GM23338 (cell line): ENCODE data around the gene GLCCI1. TPM values are rescaled to one million over a fixed set of nuclear protein-coding genes. Genes with fewer than 3 reads are reported as not detected.

Experiments used
- ATAC-seq: fragments of 200-7000 bp; cut with Tn5 transposase; 3 replicates; pipeline ENCODE4 v1.9.1; 2020
- DNase-seq: peaks from one replicate; pipeline ENCODE4 v3.0.0-alpha.2; 2015; ENCODE audit warnings: low spot score
- H2AFZ ChIP-seq: fragments of 200-600 bp; sonication (generic); 2 replicates; pipeline ENCODE4 v1.8.0; 2016; ENCODE audit warnings: antibody characterized with exemption, mild to moderate bottlenecking, moderate library complexity
- H3F3A ChIP-seq: fragments of 200-600 bp; sonication (generic); replicated peaks from 2 replicates; pipeline ENCODE4 v1.8.0; 2017; ENCODE audit warnings: antibody characterized with exemption, mixed run types, low read depth
- H3K27ac ChIP-seq: fragments of 200-600 bp; sonication (generic); 2 replicates; pipeline ENCODE4 v1.6.1; 2016; ENCODE audit warnings: low read depth
- H3K27me3 ChIP-seq: fragments of 200-600 bp; sonication (generic); 2 replicates; pipeline ENCODE4 v1.8.0; 2016; ENCODE audit warnings: mild to moderate bottlenecking, mixed run types, moderate library complexity; ENCODE audit not compliant: insufficient read depth
- H3K36me3 ChIP-seq: fragments of 200-600 bp; sonication (generic); 2 replicates; pipeline ENCODE4 v1.8.0; 2016; ENCODE audit warnings: mild to moderate bottlenecking; ENCODE audit not compliant: insufficient read depth
- H3K4me1 ChIP-seq: fragments of 200-600 bp; sonication (generic); 2 replicates; pipeline ENCODE4 v1.8.0; 2016; ENCODE audit warnings: mild to moderate bottlenecking, moderate library complexity; ENCODE audit not compliant: insufficient read depth
- H3K4me2 ChIP-seq: fragments of 200-600 bp; sonication (generic); 2 replicates; pipeline ENCODE4 v1.7.1; 2017; ENCODE audit warnings: mixed run types
- H3K4me3 ChIP-seq: fragments of 200-600 bp; sonication (generic); 2 replicates; pipeline ENCODE4 v1.6.1; 2016; ENCODE audit warnings: mixed run types
- H3K79me2 ChIP-seq: fragments of 200-600 bp; sonication (generic); replicated peaks from 2 replicates; pipeline ENCODE4 v1.8.0; 2017; ENCODE audit warnings: mild to moderate bottlenecking; ENCODE audit not compliant: insufficient read depth
- H3K9me2 ChIP-seq: fragments of 200-600 bp; sonication (generic); 2 replicates; pipeline ENCODE4 v1.8.0; 2017; ENCODE audit not compliant: insufficient read depth
- H4K20me1 ChIP-seq: fragments of 200-600 bp; sonication (generic); replicated peaks from 2 replicates; pipeline ENCODE4 v1.8.0; 2017; ENCODE audit warnings: mild to moderate bottlenecking; ENCODE audit not compliant: insufficient read depth
- H3K27ac Mint-ChIP-seq: 2 replicates; pipeline ENCODE4 v1.8.0; 2020; ENCODE audit warnings: inconsistent platforms, mild to moderate bottlenecking, moderate library complexity, mixed read lengths
- H3K27me3 Mint-ChIP-seq: 3 replicates; pipeline ENCODE4 v1.8.0; 2022; ENCODE audit warnings: low read depth, mild to moderate bottlenecking, moderate library complexity, mixed read lengths, inconsistent platforms; ENCODE audit not compliant: insufficient read depth, poor library complexity
- H3K36me3 Mint-ChIP-seq: 3 replicates; pipeline ENCODE4 v1.8.0; 2021; ENCODE audit warnings: low read depth, mild to moderate bottlenecking, inconsistent platforms, moderate library complexity, mixed read lengths
- H3K4me1 Mint-ChIP-seq: 3 replicates; pipeline ENCODE4 v1.8.0; 2020; ENCODE audit warnings: mild to moderate bottlenecking, inconsistent platforms, mixed read lengths
- H3K4me3 Mint-ChIP-seq: 3 replicates; pipeline ENCODE4 v1.8.0; 2021; ENCODE audit warnings: moderate library complexity, mild to moderate bottlenecking, inconsistent platforms, mixed read lengths
- H3K9me3 Mint-ChIP-seq: 3 replicates; pipeline ENCODE4 v1.8.0; 2020; ENCODE audit warnings: moderate library complexity, mild to moderate bottlenecking, inconsistent platforms, mixed read lengths
- CREB1 ChIP-seq: fragments of 250-450 bp; sonication (Bioruptor Pico); IDR thresholded peaks from 2 replicates; pipeline ENCODE4 v1.5.0; 2020; ENCODE audit warnings: low read depth, mild to moderate bottlenecking, moderate library complexity
- CTCF ChIP-seq, 2 experiments: fragments of 200-600 bp in 1 of 2; sonication (generic) in 1 of 2; conservative IDR thresholded peaks; 2 replicates each; pipeline versions ENCODE4 v1.5.1 to v1.6.1; 2016 to 2017; ENCODE audit warnings: antibody characterized with exemption in 2 of 2, low read depth in 2 of 2, mild to moderate bottlenecking in 2 of 2, moderate library complexity in 1 of 2
- ETS1 ChIP-seq: IDR thresholded peaks from 2 replicates; pipeline ENCODE4 v1.6.1; 2016; ENCODE audit warnings: antibody characterized with exemption
- EZH2 ChIP-seq: fragments of 200-600 bp; sonication (generic); IDR thresholded peaks from one replicate; pipeline ENCODE4 v1.8.0; 2017; ENCODE audit warnings: antibody characterized with exemption, mild to moderate bottlenecking, low read depth; ENCODE audit not compliant: unreplicated experiment
- EZH2phosphoT487 ChIP-seq: fragments of 200-600 bp; sonication (generic); IDR thresholded peaks from one replicate; pipeline ENCODE4 v1.8.1; 2018; ENCODE audit warnings: antibody characterized with exemption; ENCODE audit not compliant: unreplicated experiment
- JUNB ChIP-seq: IDR thresholded peaks from one replicate; pipeline ENCODE4 v1.6.1; 2016; ENCODE audit warnings: antibody characterized with exemption; ENCODE audit not compliant: unreplicated experiment
- NANOG ChIP-seq: IDR thresholded peaks from 2 replicates; pipeline ENCODE4 v1.6.1; 2016; ENCODE audit warnings: antibody characterized with exemption, borderline replicate concordance
- POLR2AphosphoS5 ChIP-seq: IDR thresholded peaks from 2 replicates; pipeline ENCODE4 v1.6.1; 2016; ENCODE audit warnings: antibody characterized with exemption, low read depth
- REST ChIP-seq: IDR thresholded peaks from one replicate; pipeline ENCODE4 v1.6.1; 2018; ENCODE audit warnings: antibody characterized with exemption; ENCODE audit not compliant: unreplicated experiment
- STAT1 ChIP-seq: IDR thresholded peaks from one replicate; pipeline ENCODE4 v1.6.1; 2016; ENCODE audit warnings: antibody characterized with exemption; ENCODE audit not compliant: unreplicated experiment
- ZNF114 ChIP-seq: fragments of 250-450 bp; sonication (Bioruptor Pico); IDR thresholded peaks from 2 replicates; pipeline ENCODE4 v1.5.0; 2020; ENCODE audit warnings: mild to moderate bottlenecking, moderate library complexity
- ZNF331 ChIP-seq: fragments of 250-450 bp; sonication (Bioruptor Pico); IDR thresholded peaks from 2 replicates; pipeline ENCODE4 v1.5.0; 2020; ENCODE audit warnings: low read depth, mild to moderate bottlenecking, moderate library complexity
- polyA plus RNA-seq: library from polyadenylated mRNA; unstranded; fragments of >200 nt; fragmentation: Nextera tagmentation; extraction: Ambion mirVana; gene quantifications from 2 replicates; pipeline ENCODE4 v1.2.1, GENCODE V29; 2016
- total RNA-seq: library from RNA; depleted of rRNA; stranded (reverse); fragments of >200 nt; shearing (Covaris generic); gene quantifications from 2 replicates; pipeline ENCODE4 v1.2.3, GENCODE V29; 2014
- TF ChIP-seq, protein P1 (sequence below): fragments of 250-450 bp; sonication (Bioruptor Pico); IDR thresholded peaks from 2 replicates; pipeline ENCODE4 v1.5.0; 2020; ENCODE audit warnings: mild to moderate bottlenecking, moderate library complexity

The GLCCI1 gene
- total and polyA plus RNA-seq, 2 experiments from 2014 or later, result 15.0 to 15.7 TPM

- H3K27me3 Mint-ChIP-seq, result peaks cover 7% of the 10 kb centered on the region
- no peak for TF ChIP-seq ZNF114
- TF ChIP-seq EZH2phosphoT487, result no peak
- no peak for TF ChIP-seq NANOG
- no peak for TF ChIP-seq ZNF331 (CRISPR knock-in tag)
- no peak for TF ChIP-seq POLR2AphosphoS5
- TF ChIP-seq STAT1, result no peak
- no peak for TF ChIP-seq ETS1
- TF ChIP-seq REST, result no peak
- TF ChIP-seq EZH2, result no peak
- no peak for TF ChIP-seq CTCF (conservative IDR thresholded peaks at IDR 0.05; ENCODE audit: low read depth in 2 of 2)
- no peak for TF ChIP-seq JUNB
- TF ChIP-seq, protein P1, sequence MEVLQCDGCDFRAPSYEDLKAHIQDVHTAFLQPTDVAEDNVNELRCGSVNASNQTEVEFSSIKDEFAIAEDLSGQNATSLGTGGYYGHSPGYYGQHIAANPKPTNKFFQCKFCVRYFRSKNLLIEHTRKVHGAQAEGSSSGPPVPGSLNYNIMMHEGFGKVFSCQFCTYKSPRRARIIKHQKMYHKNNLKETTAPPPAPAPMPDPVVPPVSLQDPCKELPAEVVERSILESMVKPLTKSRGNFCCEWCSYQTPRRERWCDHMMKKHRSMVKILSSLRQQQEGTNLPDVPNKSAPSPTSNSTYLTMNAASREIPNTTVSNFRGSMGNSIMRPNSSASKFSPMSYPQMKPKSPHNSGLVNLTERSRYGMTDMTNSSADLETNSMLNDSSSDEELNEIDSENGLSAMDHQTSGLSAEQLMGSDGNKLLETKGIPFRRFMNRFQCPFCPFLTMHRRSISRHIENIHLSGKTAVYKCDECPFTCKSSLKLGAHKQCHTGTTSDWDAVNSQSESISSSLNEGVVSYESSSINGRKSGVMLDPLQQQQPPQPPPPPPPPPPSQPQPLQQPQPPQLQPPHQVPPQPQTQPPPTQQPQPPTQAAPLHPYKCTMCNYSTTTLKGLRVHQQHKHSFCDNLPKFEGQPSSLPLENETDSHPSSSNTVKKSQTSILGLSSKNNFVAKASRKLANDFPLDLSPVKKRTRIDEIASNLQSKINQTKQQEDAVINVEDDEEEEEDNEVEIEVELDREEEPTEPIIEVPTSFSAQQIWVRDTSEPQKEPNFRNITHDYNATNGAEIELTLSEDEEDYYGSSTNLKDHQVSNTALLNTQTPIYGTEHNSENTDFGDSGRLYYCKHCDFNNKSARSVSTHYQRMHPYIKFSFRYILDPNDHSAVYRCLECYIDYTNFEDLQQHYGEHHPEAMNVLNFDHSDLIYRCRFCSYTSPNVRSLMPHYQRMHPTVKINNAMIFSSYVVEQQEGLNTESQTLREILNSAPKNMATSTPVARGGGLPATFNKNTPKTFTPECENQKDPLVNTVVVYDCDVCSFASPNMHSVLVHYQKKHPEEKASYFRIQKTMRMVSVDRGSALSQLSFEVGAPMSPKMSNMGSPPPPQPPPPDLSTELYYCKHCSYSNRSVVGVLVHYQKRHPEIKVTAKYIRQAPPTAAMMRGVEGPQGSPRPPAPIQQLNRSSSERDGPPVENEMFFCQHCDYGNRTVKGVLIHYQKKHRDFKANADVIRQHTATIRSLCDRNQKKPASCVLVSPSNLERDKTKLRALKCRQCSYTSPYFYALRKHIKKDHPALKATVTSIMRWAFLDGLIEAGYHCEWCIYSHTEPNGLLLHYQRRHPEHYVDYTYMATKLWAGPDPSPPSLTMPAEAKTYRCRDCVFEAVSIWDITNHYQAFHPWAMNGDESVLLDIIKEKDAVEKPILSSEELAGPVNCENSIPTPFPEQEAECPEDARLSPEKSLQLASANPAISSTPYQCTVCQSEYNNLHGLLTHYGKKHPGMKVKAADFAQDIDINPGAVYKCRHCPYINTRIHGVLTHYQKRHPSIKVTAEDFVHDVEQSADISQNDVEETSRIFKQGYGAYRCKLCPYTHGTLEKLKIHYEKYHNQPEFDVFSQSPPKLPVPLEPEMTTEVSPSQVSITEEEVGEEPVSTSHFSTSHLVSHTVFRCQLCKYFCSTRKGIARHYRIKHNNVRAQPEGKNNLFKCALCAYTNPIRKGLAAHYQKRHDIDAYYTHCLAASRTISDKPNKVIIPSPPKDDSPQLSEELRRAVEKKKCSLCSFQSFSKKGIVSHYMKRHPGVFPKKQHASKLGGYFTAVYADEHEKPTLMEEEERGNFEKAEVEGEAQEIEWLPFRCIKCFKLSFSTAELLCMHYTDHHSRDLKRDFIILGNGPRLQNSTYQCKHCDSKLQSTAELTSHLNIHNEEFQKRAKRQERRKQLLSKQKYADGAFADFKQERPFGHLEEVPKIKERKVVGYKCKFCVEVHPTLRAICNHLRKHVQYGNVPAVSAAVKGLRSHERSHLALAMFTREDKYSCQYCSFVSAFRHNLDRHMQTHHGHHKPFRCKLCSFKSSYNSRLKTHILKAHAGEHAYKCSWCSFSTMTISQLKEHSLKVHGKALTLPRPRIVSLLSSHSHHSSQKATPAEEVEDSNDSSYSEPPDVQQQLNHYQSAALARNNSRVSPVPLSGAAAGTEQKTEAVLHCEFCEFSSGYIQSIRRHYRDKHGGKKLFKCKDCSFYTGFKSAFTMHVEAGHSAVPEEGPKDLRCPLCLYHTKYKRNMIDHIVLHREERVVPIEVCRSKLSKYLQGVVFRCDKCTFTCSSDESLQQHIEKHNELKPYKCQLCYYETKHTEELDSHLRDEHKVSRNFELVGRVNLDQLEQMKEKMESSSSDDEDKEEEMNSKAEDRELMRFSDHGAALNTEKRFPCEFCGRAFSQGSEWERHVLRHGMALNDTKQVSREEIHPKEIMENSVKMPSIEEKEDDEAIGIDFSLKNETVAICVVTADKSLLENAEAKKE (CRISPR knock-in tag), result no peak
- TF ChIP-seq CREB1 (CRISPR knock-in tag), result no peak
Observed at GRCh38 chr7:8128449-8129317, 160.1 kb downstream of the GLCCI1 start.

More at GRCh38 chr7:8128449-8129317, 160.1 kb downstream of the GLCCI1 start:
- ATAC-seq (no peak), DNase-seq (no peak)
- Histone ChIP-seq H3F3A (no peaks in the 10 kb centered on the region), H3K4me2 (no peak overlapping the region), H3K4me1 (peaks cover 8% of the 10 kb centered on the region; the same call in 1 of the 2 replicates), H3K27ac (no peak overlapping the region), H3K79me2 (no peaks in the 10 kb centered on the region), H4K20me1 (no peaks in the 10 kb centered on the region), H3K4me3 (no peak overlapping the region), H3K9me2 (peaks cover 17% of the 10 kb centered on the region; the same call in 1 of the 2 replicates), H3K27me3 (no peaks in the 10 kb centered on the region), H3K36me3 (no peaks in the 10 kb centered on the region), H2AFZ (no peak overlapping the region)
- Mint-ChIP-seq H3K9me3 (no peaks in the 10 kb centered on the region), H3K27ac (no peak overlapping the region; the same call in 1 of the 2 replicates), H3K4me1 (peaks cover 11% of the 10 kb centered on the region), H3K4me3 (no peak overlapping the region), H3K36me3 (peaks cover 11% of the 10 kb centered on the region)
